Measurements from ENCODE around the gene RELN. TPM values are rescaled to one million over a fixed set of nuclear protein-coding genes. Genes with fewer than 3 reads are reported as not detected.

RELN gene
- total RNA-seq, 1 donor from 2014 or later: not detected

GRCh38 chr7:103649052-103649451 lies 340.4 kb downstream of the RELN start:
- H3K27ac Mint-ChIP-seq: no peak overlapping the region
- H3K27me3 Mint-ChIP-seq (ENCODE audit: low read depth): no peaks in the 10 kb centered on the region
- H3K9me3 Mint-ChIP-seq: peaks cover 4% of the 10 kb centered on the region
- DNase-seq (ENCODE audit: low spot score): no peak
- H3K4me1 Mint-ChIP-seq (ENCODE audit: low read depth): no peaks in the 10 kb centered on the region
- no peaks in the 10 kb centered on the region for H3K36me3 Mint-ChIP-seq (ENCODE audit: low read depth)
- no peak overlapping the region for H3K4me3 Mint-ChIP-seq (ENCODE audit: low read depth)
- intact Hi-C loops (cut with micrococcal nuclease): no loop called here

GRCh38 chr7:103648135-103648534 lies 341.3 kb downstream of the RELN start:
- Mint-ChIP-seq H3K27me3 (ENCODE audit: low read depth) (no peaks in the 10 kb centered on the region), H3K9me3 (peaks cover 4% of the 10 kb centered on the region), H3K4me1 (ENCODE audit: low read depth) (no peaks in the 10 kb centered on the region), H3K4me3 (ENCODE audit: low read depth) (no peak overlapping the region), H3K27ac (no peak overlapping the region), H3K36me3 (ENCODE audit: low read depth) (no peaks in the 10 kb centered on the region)
- DNase-seq (ENCODE audit: low spot score): no peak
- intact Hi-C loops (cut with micrococcal nuclease): no loop called here

- no peaks in the 10 kb centered on the region for H3K27me3 Mint-ChIP-seq (ENCODE audit: low read depth)
- peaks cover 4% of the 10 kb centered on the region for H3K9me3 Mint-ChIP-seq
- no peak for DNase-seq (ENCODE audit: low spot score)
- no peak overlapping the region for H3K4me3 Mint-ChIP-seq (ENCODE audit: low read depth)
- no peak overlapping the region for H3K27ac Mint-ChIP-seq
- intact Hi-C loops (cut with micrococcal nuclease): no loop called here
- no peaks in the 10 kb centered on the region for H3K4me1 Mint-ChIP-seq (ENCODE audit: low read depth)
- H3K36me3 Mint-ChIP-seq (ENCODE audit: low read depth): no peaks in the 10 kb centered on the region
Measured at GRCh38 chr7:103644319-103644718, 345.1 kb downstream of the RELN start.

DNA sequence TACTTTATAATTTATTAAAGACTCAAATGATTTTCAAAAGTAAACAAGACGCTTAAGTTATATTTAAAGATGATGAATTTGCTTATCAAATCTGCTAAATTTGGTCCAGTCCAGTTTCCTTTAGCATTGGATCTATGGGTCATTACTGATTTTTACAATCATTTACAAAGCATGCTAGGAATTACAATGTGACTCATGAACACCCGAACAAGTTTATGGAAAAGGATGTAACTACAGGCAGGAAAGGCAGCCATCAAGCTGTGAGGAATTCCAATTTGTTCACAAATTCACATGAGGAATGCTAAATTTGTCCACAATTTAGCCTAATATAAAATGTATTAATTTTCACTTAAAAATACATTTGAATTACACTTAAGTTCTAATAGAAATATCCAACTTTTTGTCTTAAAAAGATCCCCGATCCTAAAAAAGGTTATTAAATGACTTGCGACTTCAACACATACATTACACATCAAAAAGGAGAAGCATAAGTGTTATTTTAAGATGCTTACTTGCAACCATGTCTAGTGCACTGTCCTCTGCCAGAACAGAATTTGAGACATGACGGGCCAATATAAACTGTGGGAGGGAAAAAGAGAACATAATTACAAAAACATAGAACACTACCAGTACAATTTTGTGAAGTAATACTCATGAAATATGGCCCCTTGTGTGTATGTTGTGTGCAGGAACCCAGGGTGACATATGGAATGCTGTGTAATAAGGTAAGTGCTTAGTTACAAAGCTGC lies 349.3 kb downstream of the RELN start:
- no peaks in the 10 kb centered on the region for H3K4me1 Mint-ChIP-seq (ENCODE audit: low read depth)
- H3K9me3 Mint-ChIP-seq: no peaks in the 10 kb centered on the region
- H3K27ac Mint-ChIP-seq: no peak overlapping the region
- no peak overlapping the region for H3K4me3 Mint-ChIP-seq (ENCODE audit: low read depth)
- H3K36me3 Mint-ChIP-seq (ENCODE audit: low read depth): no peaks in the 10 kb centered on the region
- intact Hi-C loops (cut with micrococcal nuclease): no loop called here
- no peak for DNase-seq (ENCODE audit: low spot score)
- H3K27me3 Mint-ChIP-seq (ENCODE audit: low read depth): no peaks in the 10 kb centered on the region

- no peaks in the 10 kb centered on the region for H3K9me3 Mint-ChIP-seq
- no peaks in the 10 kb centered on the region for H3K4me1 Mint-ChIP-seq (ENCODE audit: low read depth)
- no peaks in the 10 kb centered on the region for H3K27me3 Mint-ChIP-seq (ENCODE audit: low read depth)
- intact Hi-C loops (cut with micrococcal nuclease): no loop called here
- no peak for DNase-seq (ENCODE audit: low spot score)
- no peaks in the 10 kb centered on the region for H3K36me3 Mint-ChIP-seq (ENCODE audit: low read depth)
- H3K27ac Mint-ChIP-seq: no peak overlapping the region
- no peak overlapping the region for H3K4me3 Mint-ChIP-seq (ENCODE audit: low read depth)
Measured at GRCh38 chr7:103637726-103638125, 351.7 kb downstream of the RELN start.

GRCh38 chr7:103637094-103637493 lies 352.4 kb downstream of the RELN start:
- no peaks in the 10 kb centered on the region for H3K9me3 Mint-ChIP-seq
- DNase-seq (ENCODE audit: low spot score): no peak
- no peaks in the 10 kb centered on the region for H3K27me3 Mint-ChIP-seq (ENCODE audit: low read depth)

GRCh38 chr7:103636153-103636552 lies 353.3 kb downstream of the RELN start:
- H3K36me3 Mint-ChIP-seq (ENCODE audit: low read depth): no peaks in the 10 kb centered on the region
- no peak overlapping the region for H3K27ac Mint-ChIP-seq
- intact Hi-C loops (cut with micrococcal nuclease): no loop called here
- H3K4me3 Mint-ChIP-seq (ENCODE audit: low read depth): no peak overlapping the region
- H3K27me3 Mint-ChIP-seq (ENCODE audit: low read depth): no peaks in the 10 kb centered on the region
- H3K4me1 Mint-ChIP-seq (ENCODE audit: low read depth): no peaks in the 10 kb centered on the region
- H3K9me3 Mint-ChIP-seq: no peaks in the 10 kb centered on the region
- DNase-seq (ENCODE audit: low spot score): no peak

More at GRCh38 chr7:103637094-103637493, 352.4 kb downstream of the RELN start:
- H3K4me1 Mint-ChIP-seq (ENCODE audit: low read depth): no peaks in the 10 kb centered on the region
- no peaks in the 10 kb centered on the region for H3K36me3 Mint-ChIP-seq (ENCODE audit: low read depth)
- no peak overlapping the region for H3K4me3 Mint-ChIP-seq (ENCODE audit: low read depth)
- no peak overlapping the region for H3K27ac Mint-ChIP-seq
- intact Hi-C loops (cut with micrococcal nuclease): no loop called here

GRCh38 chr7:103632972-103633371 lies 356.5 kb downstream of the RELN start:
- Mint-ChIP-seq H3K36me3 (ENCODE audit: low read depth) (no peaks in the 10 kb centered on the region), H3K27me3 (ENCODE audit: low read depth) (no peaks in the 10 kb centered on the region), H3K9me3 (no peaks in the 10 kb centered on the region), H3K27ac (no peak overlapping the region), H3K4me1 (ENCODE audit: low read depth) (no peaks in the 10 kb centered on the region), H3K4me3 (ENCODE audit: low read depth) (no peak overlapping the region)
- no peak for DNase-seq (ENCODE audit: low spot score)
- intact Hi-C loops (cut with micrococcal nuclease): no loop called here

DNA sequence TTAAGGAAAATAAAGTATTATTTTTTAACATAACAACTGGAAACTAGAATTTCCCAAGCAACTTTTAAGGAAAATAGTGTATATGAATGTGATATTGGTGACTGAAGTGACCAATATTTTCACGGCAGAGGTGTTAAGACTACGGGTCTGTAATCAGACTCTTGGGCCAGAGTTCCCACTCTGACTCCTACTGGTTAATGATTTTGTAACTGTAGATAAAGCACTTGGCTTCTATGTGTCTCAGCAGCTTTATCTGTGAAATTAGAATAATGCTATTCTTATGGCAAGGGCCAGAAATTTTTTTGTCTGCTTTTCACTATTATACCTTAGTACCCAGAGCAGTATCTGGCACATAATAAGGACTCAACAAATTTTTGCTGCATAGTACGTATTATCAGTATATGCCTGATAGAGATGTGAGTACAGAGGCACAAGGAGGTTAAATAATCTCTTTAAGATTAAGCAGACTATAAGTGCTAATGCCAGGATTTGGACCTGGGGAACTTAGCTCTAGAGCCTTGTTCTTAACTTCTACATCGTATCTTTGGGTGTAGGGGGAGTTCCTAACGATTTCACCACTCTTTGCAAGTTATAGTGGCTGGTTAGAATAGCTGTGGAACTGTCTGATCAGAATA lies 357.3 kb downstream of the RELN start:
- H3K27ac Mint-ChIP-seq: no peak overlapping the region
- no peaks in the 10 kb centered on the region for H3K4me1 Mint-ChIP-seq (ENCODE audit: low read depth)
- H3K4me3 Mint-ChIP-seq (ENCODE audit: low read depth): no peak overlapping the region
- no peaks in the 10 kb centered on the region for H3K36me3 Mint-ChIP-seq (ENCODE audit: low read depth)
- intact Hi-C loops (cut with micrococcal nuclease): no loop called here
- no peaks in the 10 kb centered on the region for H3K9me3 Mint-ChIP-seq
- no peaks in the 10 kb centered on the region for H3K27me3 Mint-ChIP-seq (ENCODE audit: low read depth)
- DNase-seq (ENCODE audit: low spot score): no peak

DNA sequence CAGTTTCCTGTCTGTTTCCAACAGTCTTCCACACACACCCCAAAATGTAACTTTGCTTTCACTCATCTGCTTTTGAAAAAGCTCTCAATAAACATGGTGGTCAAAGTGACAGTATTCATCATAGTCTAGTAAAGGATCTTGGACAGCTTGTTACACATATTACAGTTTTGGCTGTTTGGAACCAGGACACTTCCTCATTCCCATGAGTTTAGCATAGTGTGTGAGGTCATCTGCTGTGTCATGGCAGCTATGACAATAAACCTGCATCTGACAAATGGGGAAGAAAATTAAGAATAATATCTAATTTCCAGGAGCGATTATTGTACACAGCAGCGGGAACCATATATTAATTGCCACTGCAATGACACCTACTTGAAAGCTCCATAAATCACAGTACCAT lies 359.1 kb downstream of the RELN start:
- Mint-ChIP-seq H3K36me3 (ENCODE audit: low read depth) (no peaks in the 10 kb centered on the region), H3K9me3 (no peaks in the 10 kb centered on the region), H3K27ac (no peak overlapping the region), H3K27me3 (ENCODE audit: low read depth) (no peaks in the 10 kb centered on the region), H3K4me1 (ENCODE audit: low read depth) (no peaks in the 10 kb centered on the region), H3K4me3 (ENCODE audit: low read depth) (no peak overlapping the region)
- intact Hi-C loops (cut with micrococcal nuclease): no loop called here
- no peak for DNase-seq (ENCODE audit: low spot score)

- H3K27me3 Mint-ChIP-seq (ENCODE audit: low read depth): no peaks in the 10 kb centered on the region
- no peak for DNase-seq (ENCODE audit: low spot score)
- no peak overlapping the region for H3K27ac Mint-ChIP-seq
- intact Hi-C loops (cut with micrococcal nuclease): no loop called here
- no peaks in the 10 kb centered on the region for H3K4me1 Mint-ChIP-seq (ENCODE audit: low read depth)
- no peaks in the 10 kb centered on the region for H3K36me3 Mint-ChIP-seq (ENCODE audit: low read depth)
- no peaks in the 10 kb centered on the region for H3K9me3 Mint-ChIP-seq
- H3K4me3 Mint-ChIP-seq (ENCODE audit: low read depth): no peak overlapping the region
Measured at GRCh38 chr7:103628742-103629141, 360.7 kb downstream of the RELN start.

DNA sequence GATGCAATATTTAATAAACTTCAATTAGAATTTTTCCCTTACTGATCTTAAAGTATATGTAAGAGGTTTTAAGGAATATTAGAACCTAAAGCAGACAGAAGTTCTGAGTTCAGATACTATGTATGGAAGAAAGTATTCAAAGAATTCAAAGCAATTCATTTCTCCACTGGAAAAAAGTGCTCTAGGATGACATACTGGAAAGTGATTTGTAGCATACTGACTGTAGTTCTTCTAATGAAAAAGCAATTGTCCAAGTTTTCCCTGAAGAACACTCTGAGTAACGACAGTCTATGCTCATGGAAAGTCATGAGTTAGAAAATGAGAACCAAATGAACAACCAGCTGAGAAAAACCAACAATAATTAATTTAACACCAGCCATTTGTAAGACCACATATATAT lies 362.7 kb downstream of the RELN start:
- Mint-ChIP-seq H3K27ac (no peak overlapping the region), H3K9me3 (no peaks in the 10 kb centered on the region), H3K4me1 (ENCODE audit: low read depth) (no peaks in the 10 kb centered on the region), H3K4me3 (ENCODE audit: low read depth) (no peak overlapping the region), H3K36me3 (ENCODE audit: low read depth) (no peaks in the 10 kb centered on the region), H3K27me3 (ENCODE audit: low read depth) (no peaks in the 10 kb centered on the region)
- no peak for DNase-seq (ENCODE audit: low spot score)
- intact Hi-C loops (cut with micrococcal nuclease): no loop called here

GRCh38 chr7:103622274-103622673 lies 367.2 kb downstream of the RELN start:
- H3K4me1 Mint-ChIP-seq (ENCODE audit: low read depth): no peaks in the 10 kb centered on the region
- H3K4me3 Mint-ChIP-seq (ENCODE audit: low read depth): no peak overlapping the region
- no peak overlapping the region for H3K27ac Mint-ChIP-seq
- H3K36me3 Mint-ChIP-seq (ENCODE audit: low read depth): no peaks in the 10 kb centered on the region
- intact Hi-C loops (cut with micrococcal nuclease): no loop called here
- H3K9me3 Mint-ChIP-seq: no peaks in the 10 kb centered on the region
- DNase-seq (ENCODE audit: low spot score): no peak
- no peaks in the 10 kb centered on the region for H3K27me3 Mint-ChIP-seq (ENCODE audit: low read depth)
